ENCODE results near the gene GTF3C5. TPM values are rescaled to one million over a fixed set of nuclear protein-coding genes. Genes with fewer than 3 reads are reported as not detected.

GTF3C5 gene
- total and polyA plus RNA-seq, 9 of the 15 experiments (the other 6 are each of a cell fraction or from before 2014, with no cell fraction given): 3.8 to 118 (median 83.7) TPM

DNA sequence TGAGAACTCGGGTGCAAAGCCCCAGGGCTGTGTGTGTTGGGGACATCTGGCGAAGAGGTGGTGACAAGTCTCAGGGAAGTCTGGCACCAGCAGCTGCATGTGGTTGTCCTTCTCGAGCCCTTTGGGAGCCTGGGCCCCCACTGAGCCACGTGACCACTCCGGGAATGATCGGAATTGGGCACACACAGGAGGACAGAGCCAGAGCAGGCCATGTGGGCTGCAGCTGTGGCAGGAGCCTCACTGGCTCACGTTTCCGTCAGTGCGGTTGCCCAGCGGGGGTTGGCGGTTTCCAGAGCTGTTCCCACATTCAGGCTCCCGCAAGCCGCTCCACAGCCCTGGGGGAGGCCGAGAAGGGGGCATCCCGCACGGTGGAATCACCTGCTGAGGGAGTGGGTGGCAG is 24.2 kb downstream of the GTF3C5 start (continued):
- TF ChIP-seq DNMT1 (IDR thresholded peaks at IDR 0.05): no peak

DNA sequence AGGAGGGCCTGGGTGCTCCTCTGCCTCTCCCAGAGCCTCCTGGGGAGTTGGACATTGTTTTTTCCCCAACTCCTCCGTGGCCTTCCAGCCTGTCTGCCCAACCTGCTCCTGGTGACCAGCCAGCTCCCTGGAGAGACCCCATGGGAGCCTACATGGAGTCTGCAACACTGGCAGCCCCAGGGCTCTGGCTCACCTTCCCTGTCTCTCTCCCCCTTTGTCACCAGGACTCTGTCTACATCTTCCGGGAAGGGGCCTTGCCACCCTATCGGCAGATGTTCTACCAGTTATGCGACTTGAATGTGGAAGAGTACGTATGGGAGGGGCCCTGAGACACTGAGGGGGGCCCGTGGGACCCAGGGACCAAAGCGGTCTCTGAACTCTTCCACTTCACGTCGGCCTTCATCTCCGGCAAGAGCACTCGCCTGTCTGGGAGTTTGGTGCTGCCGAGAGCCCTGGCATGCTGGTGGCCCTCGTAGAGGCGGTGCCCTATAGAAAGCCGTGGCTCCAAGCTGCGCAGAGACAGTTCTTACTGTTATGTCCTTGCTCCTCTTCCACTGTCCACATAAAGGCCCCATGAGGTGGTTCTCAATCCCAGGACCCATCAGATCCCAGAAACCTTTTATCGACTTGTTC is 25.1 kb downstream of the GTF3C5 start:
- in situ Hi-C loops (cut with MboI): no loop called here
- FAIRE-seq (no peak), DNase-seq (ENCODE audit: extremely low read depth in 1 of 4, low spot score in 3 of 4) (no peak), ATAC-seq (no peak)
- H3K4me1 ChIP-seq (replicated peaks in 1 of 2; ENCODE audit: control insufficient read depth in 2 of 2, insufficient read depth in 2 of 2, low read length in 2 of 2): peaks cover 20 to 44% of the 10 kb centered on the region in 2 experiments
- no peak overlapping the region for H3K4me3 ChIP-seq
- 92% methylated on average over 15 of the region's 17 CpGs for WGBS (ENCODE audit: insufficient coverage, low coverage, missing lambda C conversion rate)
- BruUV-seq (replicated peaks): no TSS peak
- H3K27me3 ChIP-seq (ENCODE audit: control insufficient read depth in 2 of 2, insufficient read depth in 2 of 2, low read length in 2 of 2): no peaks in the 10 kb centered on the region
- POLR2A ChIA-PET: interaction anchor here (0.8 to 0.9 kb wide), 2 partner anchors 15 to 23 kb away, joined by 3 read pairs; no protein-coding TSS in a partner anchor
- no peaks in the 10 kb centered on the region for H3K9me3 ChIP-seq (replicated peaks; ENCODE audit: control insufficient read depth, insufficient read depth, low read depth, low read length)
- H3K4me2 ChIP-seq (ENCODE audit: insufficient read depth, low read length): no peak overlapping the region
- peaks cover 72% of the 10 kb centered on the region; the same call in 2 of the 3 replicates for H3K36me3 ChIP-seq (ENCODE audit: control insufficient read depth, insufficient read depth, low read length)
- H3K9ac ChIP-seq (ENCODE audit: insufficient read depth in 1 of 2, low read depth in 2 of 2, low read length in 2 of 2): no peak overlapping the region
- H4K20me1 ChIP-seq (replicated peaks; ENCODE audit: control insufficient read depth, insufficient read depth, low read length): no peaks in the 10 kb centered on the region; the same call in 1 of the 2 replicates
- no peak overlapping the region for H2AFZ ChIP-seq (ENCODE audit: low read depth, low read length)
- intact Hi-C loops (cut with micrococcal nuclease): no loop called here
- no peak overlapping the region for H3K27ac ChIP-seq (ENCODE audit: extremely low read depth, low read depth, low read length)
- no peaks in the 10 kb centered on the region for H3K9me1 ChIP-seq (ENCODE audit: control insufficient read depth, insufficient read depth, low read length)
- H3K79me2 ChIP-seq (ENCODE audit: control insufficient read depth, insufficient read depth, low read length): no peaks in the 10 kb centered on the region
- CTCF ChIA-PET (ENCODE audit: low intra/inter-chr PET ratio): no interaction called here
- TF ChIP-seq RBM25 (IDR thresholded peaks at IDR 0.05; ENCODE audit: low read depth, low read length, severe bottlenecking) (no peak), ATF7 (IDR thresholded peaks at IDR 0.05) (no peak), WHSC1 (IDR thresholded peaks at IDR 0.05; ENCODE audit: low read length) (no peak), PTBP1 (IDR thresholded peaks at IDR 0.05; ENCODE audit: low read depth, low read length) (no peak), SIN3B (IDR thresholded peaks at IDR 0.05; ENCODE audit: low read depth) (no peak), ZKSCAN3 (CRISPR knock-in tag; IDR thresholded peaks at IDR 0.05) (no peak), MAFG (tag; conservative IDR thresholded peaks at IDR 0.05) (no peak), CXXC5 (CRISPR knock-in tag; IDR thresholded peaks at IDR 0.05) (no peak), U2AF2 (optimal IDR thresholded peaks at IDR 0.05; ENCODE audit: low read depth, low read length) (no peak), GABPA (tag; conservative IDR thresholded peaks at IDR 0.05; ENCODE audit: low read depth) (no peak), ILK (tag; IDR thresholded peaks at IDR 0.05; ENCODE audit: borderline replicate concordance, low read depth) (no peak), PHF20 (IDR thresholded peaks at IDR 0.05; ENCODE audit: partially characterized antibody) (no peak), KLF6 (CRISPR knock-in tag; IDR thresholded peaks at IDR 0.05; ENCODE audit: borderline replicate concordance) (no peak), MAFK (IDR thresholded peaks at IDR 0.05; ENCODE audit: low read length) (no peak), SOX6 (IDR thresholded peaks at IDR 0.05) (no peak), LCOR (CRISPR knock-in tag; IDR thresholded peaks at IDR 0.05) (no peak)
- TF ChIP-seq, protein P1, sequence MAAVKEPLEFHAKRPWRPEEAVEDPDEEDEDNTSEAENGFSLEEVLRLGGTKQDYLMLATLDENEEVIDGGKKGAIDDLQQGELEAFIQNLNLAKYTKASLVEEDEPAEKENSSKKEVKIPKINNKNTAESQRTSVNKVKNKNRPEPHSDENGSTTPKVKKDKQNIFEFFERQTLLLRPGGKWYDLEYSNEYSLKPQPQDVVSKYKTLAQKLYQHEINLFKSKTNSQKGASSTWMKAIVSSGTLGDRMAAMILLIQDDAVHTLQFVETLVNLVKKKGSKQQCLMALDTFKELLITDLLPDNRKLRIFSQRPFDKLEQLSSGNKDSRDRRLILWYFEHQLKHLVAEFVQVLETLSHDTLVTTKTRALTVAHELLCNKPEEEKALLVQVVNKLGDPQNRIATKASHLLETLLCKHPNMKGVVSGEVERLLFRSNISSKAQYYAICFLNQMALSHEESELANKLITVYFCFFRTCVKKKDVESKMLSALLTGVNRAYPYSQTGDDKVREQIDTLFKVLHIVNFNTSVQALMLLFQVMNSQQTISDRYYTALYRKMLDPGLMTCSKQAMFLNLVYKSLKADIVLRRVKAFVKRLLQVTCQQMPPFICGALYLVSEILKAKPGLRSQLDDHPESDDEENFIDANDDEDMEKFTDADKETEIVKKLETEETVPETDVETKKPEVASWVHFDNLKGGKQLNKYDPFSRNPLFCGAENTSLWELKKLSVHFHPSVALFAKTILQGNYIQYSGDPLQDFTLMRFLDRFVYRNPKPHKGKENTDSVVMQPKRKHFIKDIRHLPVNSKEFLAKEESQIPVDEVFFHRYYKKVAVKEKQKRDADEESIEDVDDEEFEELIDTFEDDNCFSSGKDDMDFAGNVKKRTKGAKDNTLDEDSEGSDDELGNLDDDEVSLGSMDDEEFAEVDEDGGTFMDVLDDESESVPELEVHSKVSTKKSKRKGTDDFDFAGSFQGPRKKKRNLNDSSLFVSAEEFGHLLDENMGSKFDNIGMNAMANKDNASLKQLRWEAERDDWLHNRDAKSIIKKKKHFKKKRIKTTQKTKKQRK (IDR thresholded peaks at IDR 0.05; ENCODE audit: borderline replicate concordance, low read depth, low read length): no peak
- TF ChIP-seq, protein P2, sequence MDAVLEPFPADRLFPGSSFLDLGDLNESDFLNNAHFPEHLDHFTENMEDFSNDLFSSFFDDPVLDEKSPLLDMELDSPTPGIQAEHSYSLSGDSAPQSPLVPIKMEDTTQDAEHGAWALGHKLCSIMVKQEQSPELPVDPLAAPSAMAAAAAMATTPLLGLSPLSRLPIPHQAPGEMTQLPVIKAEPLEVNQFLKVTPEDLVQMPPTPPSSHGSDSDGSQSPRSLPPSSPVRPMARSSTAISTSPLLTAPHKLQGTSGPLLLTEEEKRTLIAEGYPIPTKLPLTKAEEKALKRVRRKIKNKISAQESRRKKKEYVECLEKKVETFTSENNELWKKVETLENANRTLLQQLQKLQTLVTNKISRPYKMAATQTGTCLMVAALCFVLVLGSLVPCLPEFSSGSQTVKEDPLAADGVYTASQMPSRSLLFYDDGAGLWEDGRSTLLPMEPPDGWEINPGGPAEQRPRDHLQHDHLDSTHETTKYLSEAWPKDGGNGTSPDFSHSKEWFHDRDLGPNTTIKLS (IDR thresholded peaks at IDR 0.05; ENCODE audit: borderline replicate concordance, low read depth): no peak
